Astrocyte (in vitro differentiated cells and primary cell): ENCODE results near the gene ITGB2. TPM values are rescaled to one million over a fixed set of nuclear protein-coding genes. Genes with fewer than 3 reads are reported as not detected.

Experiments used
- DNase-seq: peaks from one replicate; pipeline ENCODE4 v3.0.0-alpha.2; 2010; ENCODE audit warnings: low read depth
- FAIRE-seq: peaks from 2 replicates; lab custom pipeline; 2011; peaks lifted over from hg19 to GRCh38; lab: Jason Lieb, UNC
- H2AFZ ChIP-seq: 2 replicates; pipeline ENCODE4 v1.6.0; 2012; ENCODE audit warnings: low read depth, low read length, inconsistent platforms
- H3K27ac ChIP-seq: 2 replicates; pipeline ENCODE4 v1.5.1; 2011; ENCODE audit warnings: low read depth, low read length, inconsistent platforms
- H3K27me3 ChIP-seq: 2 replicates; pipeline ENCODE4 v1.6.0; 2011; ENCODE audit warnings: low read length, inconsistent platforms; ENCODE audit not compliant: insufficient read depth
- H3K36me3 ChIP-seq: 2 replicates; pipeline ENCODE4 v1.5.1; 2011; ENCODE audit warnings: low read length, inconsistent platforms; ENCODE audit not compliant: insufficient read depth
- H3K4me1 ChIP-seq: 2 replicates; pipeline ENCODE4 v1.5.1; 2011; ENCODE audit warnings: low read length, inconsistent platforms; ENCODE audit not compliant: insufficient read depth
- H3K4me2 ChIP-seq: 2 replicates; pipeline ENCODE4 v1.6.0; 2012; ENCODE audit warnings: low read length, inconsistent platforms
- H3K4me3 ChIP-seq: 2 replicates; pipeline ENCODE4 v1.5.1; 2011; ENCODE audit warnings: low read depth, mild to moderate bottlenecking, low read length, inconsistent platforms; ENCODE audit not compliant: insufficient read depth
- H3K79me2 ChIP-seq: 2 replicates; pipeline ENCODE4 v1.6.0; 2012; ENCODE audit warnings: mild to moderate bottlenecking, low read length, inconsistent platforms; ENCODE audit not compliant: insufficient read depth
- H3K9ac ChIP-seq: 2 replicates; pipeline ENCODE4 v1.6.0; 2012; ENCODE audit warnings: mild to moderate bottlenecking, low read length, inconsistent platforms
- H3K9me3 ChIP-seq: 2 replicates; pipeline ENCODE4 v1.5.1; 2012; ENCODE audit warnings: low read depth, mild to moderate bottlenecking, low read length, inconsistent platforms; ENCODE audit not compliant: insufficient read depth
- H4K20me1 ChIP-seq: 2 replicates; pipeline ENCODE4 v1.6.0; 2012; ENCODE audit warnings: low read length, inconsistent platforms; ENCODE audit not compliant: insufficient read depth
- H3K27ac Mint-ChIP-seq: one replicate; pipeline ENCODE4 v1.8.0; 2021; ENCODE audit warnings: mild to moderate bottlenecking, mixed read lengths; ENCODE audit not compliant: unreplicated experiment
- H3K27me3 Mint-ChIP-seq: one replicate; pipeline ENCODE4 v1.8.0; 2021; ENCODE audit warnings: low read depth, mixed read lengths; ENCODE audit not compliant: unreplicated experiment
- H3K36me3 Mint-ChIP-seq: one replicate; pipeline ENCODE4 v1.8.0; 2021; ENCODE audit warnings: low read depth, mixed read lengths; ENCODE audit not compliant: unreplicated experiment
- H3K4me1 Mint-ChIP-seq: one replicate; pipeline ENCODE4 v1.8.0; 2021; ENCODE audit warnings: low read depth, mixed read lengths; ENCODE audit not compliant: unreplicated experiment
- H3K4me3 Mint-ChIP-seq: one replicate; pipeline ENCODE4 v1.8.0; 2021; ENCODE audit warnings: mild to moderate bottlenecking, moderate library complexity, mixed read lengths; ENCODE audit not compliant: unreplicated experiment
- H3K9me3 Mint-ChIP-seq: one replicate; pipeline ENCODE4 v1.8.0; 2021; ENCODE audit warnings: mild to moderate bottlenecking, mixed read lengths; ENCODE audit not compliant: unreplicated experiment
- EZH2 ChIP-seq: IDR thresholded peaks from 2 replicates; pipeline ENCODE4 v1.6.1; 2012; ENCODE audit warnings: mild to moderate bottlenecking, low read length, inconsistent platforms; ENCODE audit not compliant: insufficient read depth
- total RNA-seq: library from RNA; stranded (reverse); gene quantifications from 2 replicates; pipeline ENCODE4 v1.2.1, GENCODE V29; 2021
- TF ChIP-seq, protein P1 (sequence below): IDR thresholded peaks from 2 replicates; pipeline ENCODE4 v1.5.1; 2011; ENCODE audit warnings: low read depth, mild to moderate bottlenecking, inconsistent platforms, low read length, moderate library complexity; ENCODE audit not compliant: insufficient read depth

Gene ITGB2
- total RNA-seq, 1 donor from 2014 or later, result 0.61 TPM

DNA sequence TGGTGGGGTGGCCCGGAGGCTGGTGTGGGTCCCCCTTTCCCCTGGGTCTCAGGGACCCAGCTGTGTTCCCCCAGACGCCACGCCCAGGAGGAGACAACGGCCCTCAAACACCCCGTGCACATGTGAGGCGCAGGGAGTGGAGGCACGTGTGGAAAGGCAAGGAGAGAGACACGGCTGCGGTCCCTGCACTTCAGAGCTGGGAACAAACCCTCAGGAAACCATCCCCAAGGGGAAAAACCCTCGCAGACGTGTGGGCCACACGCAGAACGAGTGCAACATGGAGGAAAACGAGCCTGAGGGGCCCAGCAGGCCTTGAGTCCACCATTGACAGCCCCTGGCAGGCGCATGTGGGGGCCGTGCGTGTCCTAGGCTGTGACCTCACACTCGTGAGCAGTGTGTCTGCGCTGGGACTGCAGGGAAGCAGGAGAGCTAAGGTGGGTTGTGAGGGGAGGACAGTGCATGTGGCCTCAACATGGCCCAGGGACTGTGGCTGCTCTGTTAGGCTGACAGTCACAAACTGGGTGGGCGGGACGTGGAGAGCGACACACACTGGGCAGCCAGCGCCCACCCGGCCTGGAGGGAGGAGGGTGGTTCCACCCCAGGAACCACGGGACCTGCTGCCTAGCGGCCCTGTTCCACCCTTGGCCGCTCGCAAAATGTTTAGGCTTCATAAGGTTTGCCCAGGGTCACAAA is 20.0 kb downstream of the ITGB2 start:
- FAIRE-seq, result no peak

DNA sequence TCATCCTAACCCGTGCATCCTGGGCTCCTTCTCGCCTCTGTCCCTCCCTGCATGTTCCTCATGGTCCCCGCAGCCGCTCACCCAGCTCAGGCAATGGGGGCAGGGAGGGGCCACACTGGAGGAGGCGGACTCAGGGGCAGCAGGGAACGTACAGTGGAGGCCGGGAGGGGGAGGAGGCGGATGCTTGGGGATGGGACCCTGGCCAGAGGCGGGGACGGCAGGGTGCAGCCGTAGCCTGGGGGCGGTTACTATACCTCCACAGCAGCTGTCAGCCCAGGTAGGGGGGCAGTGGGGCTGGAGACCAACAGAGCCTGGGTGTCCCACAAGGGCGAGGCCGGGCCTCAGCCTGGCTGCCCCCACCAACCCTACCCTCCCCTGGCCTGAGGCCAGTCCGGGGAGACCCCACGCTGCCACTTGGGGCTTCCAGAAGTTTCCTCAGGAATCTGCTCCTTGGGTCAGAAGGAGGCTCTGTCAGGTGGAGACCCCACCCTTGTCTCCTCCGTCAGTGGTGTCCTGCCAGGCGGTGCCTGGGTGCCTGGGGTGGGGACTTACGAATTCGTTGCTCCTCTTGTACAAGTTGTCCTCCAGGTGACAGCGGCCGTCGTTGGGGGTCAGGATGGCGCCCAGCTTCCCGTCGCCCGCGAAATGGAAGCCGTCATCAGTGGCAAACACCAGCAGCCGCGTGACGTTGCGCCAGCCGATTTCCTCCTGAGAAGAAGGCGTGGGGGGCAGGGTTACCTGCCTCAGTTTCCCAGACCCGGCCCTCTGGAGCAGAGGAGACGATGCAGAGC is 20.7 kb downstream of the ITGB2 start:
- Histone ChIP-seq H3K27me3 (peaks cover 15% of the 10 kb centered on the region), H4K20me1 (no peaks in the 10 kb centered on the region), H3K4me2 (no peak overlapping the region), H3K4me3 (no peak overlapping the region), H3K4me1 (no peaks in the 10 kb centered on the region), H3K9me3 (no peaks in the 10 kb centered on the region), H3K36me3 (no peaks in the 10 kb centered on the region), H3K27ac (no peak overlapping the region), H3K9ac (no peak overlapping the region), H2AFZ (no peak overlapping the region), H3K79me2 (no peaks in the 10 kb centered on the region)
- H3K4me1 Mint-ChIP-seq, result no peaks in the 10 kb centered on the region
- no peak for FAIRE-seq
- H3K27ac Mint-ChIP-seq, result no peak overlapping the region
- peaks cover 7% of the 10 kb centered on the region for H3K9me3 Mint-ChIP-seq
- TF ChIP-seq, protein P1, sequence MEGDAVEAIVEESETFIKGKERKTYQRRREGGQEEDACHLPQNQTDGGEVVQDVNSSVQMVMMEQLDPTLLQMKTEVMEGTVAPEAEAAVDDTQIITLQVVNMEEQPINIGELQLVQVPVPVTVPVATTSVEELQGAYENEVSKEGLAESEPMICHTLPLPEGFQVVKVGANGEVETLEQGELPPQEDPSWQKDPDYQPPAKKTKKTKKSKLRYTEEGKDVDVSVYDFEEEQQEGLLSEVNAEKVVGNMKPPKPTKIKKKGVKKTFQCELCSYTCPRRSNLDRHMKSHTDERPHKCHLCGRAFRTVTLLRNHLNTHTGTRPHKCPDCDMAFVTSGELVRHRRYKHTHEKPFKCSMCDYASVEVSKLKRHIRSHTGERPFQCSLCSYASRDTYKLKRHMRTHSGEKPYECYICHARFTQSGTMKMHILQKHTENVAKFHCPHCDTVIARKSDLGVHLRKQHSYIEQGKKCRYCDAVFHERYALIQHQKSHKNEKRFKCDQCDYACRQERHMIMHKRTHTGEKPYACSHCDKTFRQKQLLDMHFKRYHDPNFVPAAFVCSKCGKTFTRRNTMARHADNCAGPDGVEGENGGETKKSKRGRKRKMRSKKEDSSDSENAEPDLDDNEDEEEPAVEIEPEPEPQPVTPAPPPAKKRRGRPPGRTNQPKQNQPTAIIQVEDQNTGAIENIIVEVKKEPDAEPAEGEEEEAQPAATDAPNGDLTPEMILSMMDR, result no peak
- TF ChIP-seq EZH2, result no peak
- no peaks in the 10 kb centered on the region for H3K36me3 Mint-ChIP-seq
- no peak overlapping the region for H3K4me3 Mint-ChIP-seq
- peaks cover 59% of the 10 kb centered on the region for H3K27me3 Mint-ChIP-seq
- no peak for DNase-seq

More for the DNA sequence above, 20.0 kb downstream of the ITGB2 start:
- Mint-ChIP-seq H3K27me3 (peaks cover 61% of the 10 kb centered on the region), H3K9me3 (peaks cover 7% of the 10 kb centered on the region), H3K36me3 (no peaks in the 10 kb centered on the region), H3K27ac (no peak overlapping the region), H3K4me1 (no peaks in the 10 kb centered on the region), H3K4me3 (no peak overlapping the region)
- no peak for DNase-seq
- H3K79me2 ChIP-seq, result no peaks in the 10 kb centered on the region
- H3K9ac ChIP-seq, result no peak overlapping the region
- no peaks in the 10 kb centered on the region for H3K36me3 ChIP-seq
- H3K27ac ChIP-seq, result no peak overlapping the region
- no peak overlapping the region for H3K4me3 ChIP-seq
- H3K4me1 ChIP-seq, result no peaks in the 10 kb centered on the region
- peaks cover 14% of the 10 kb centered on the region for H3K27me3 ChIP-seq
- no peak overlapping the region for H3K4me2 ChIP-seq
- no peak overlapping the region for H2AFZ ChIP-seq
- H4K20me1 ChIP-seq, result no peaks in the 10 kb centered on the region
- no peak for TF ChIP-seq EZH2
- TF ChIP-seq, protein P1, result no peak
- H3K9me3 ChIP-seq, result no peaks in the 10 kb centered on the region
